ENCODE data around the gene SAMD14. TPM values are rescaled to one million over a fixed set of nuclear protein-coding genes. Genes with fewer than 3 reads are reported as not detected.
A peak's percentile ranks its signal among the peaks of the same experiment; 100 is the strongest.

The SAMD14 gene
- polyA plus RNA-seq, 2 of the 4 experiments (the other 2 are of a cell fraction): 0.12 to 0.75 TPM

GRCh38 chr17:50139950-50140885 lies 10.3 kb upstream of the SAMD14 start:
- H3K27ac ChIP-seq: no peak overlapping the region
- no peaks in the 10 kb centered on the region for H3K9me3 ChIP-seq
- H3K4me3 ChIP-seq: no peak overlapping the region
- WGBS (ENCODE audit: missing lambda C conversion rate): 58% methylated on average over 19 of the region's 19 CpGs
- ChIA-PET POLR2A (interaction anchor here (0.6 to 1.8 kb wide), 2 partner anchors 11 to 143 kb away, joined by 4 to 10 read pairs; no protein-coding TSS in a partner anchor), CTCF (interaction anchor here (0.6 to 60.2 kb wide), 17 partner anchors 8 to 256 kb away, joined by 3 to 1356 read pairs (median 10); partner anchors contain the start of genes COL1A1, PDK2, PPP1R9B and SAMD14)
- ATAC-seq (peak; percentile 66 to 89), FAIRE-seq (no peak), DNase-seq (ENCODE audit: low read depth in 1 of 2, low spot score in 1 of 2) (peak; percentile 89 to 91)
- peaks cover 18% of the 10 kb centered on the region for H3K4me1 ChIP-seq
- TF ChIP-seq CHD2 (IDR thresholded peaks at IDR 0.05; ENCODE audit: low read length, partially characterized antibody) (no peak), SMC3 (IDR thresholded peaks at IDR 0.05) (peak; percentile 70), RAD21 (conservative IDR thresholded peaks at IDR 0.05 in 1 of 2, IDR thresholded peaks at IDR 0.05 in 1 of 2) (peak; percentile 62 to 69; a peak in 4 of 5 replicates), FOSL2 (IDR thresholded peaks at IDR 0.05) (no peak), FOSL2 (CRISPR knock-in tag; IDR thresholded peaks at IDR 0.05) (peak; percentile 45; the same call in 1 of the 2 replicates), HOXA7 (CRISPR knock-in tag; IDR thresholded peaks at IDR 0.05) (no peak), JUN (IDR thresholded peaks at IDR 0.05) (peak in 1 of 2 experiments; percentile 46; a peak in 1 of 5 replicates), CTCF (IDR thresholded peaks at IDR 0.05) (peak; percentile 90), NPAS2 (CRISPR knock-in tag; IDR thresholded peaks at IDR 0.05; ENCODE audit: borderline replicate concordance) (no peak), CHD4 (IDR thresholded peaks at IDR 0.05; ENCODE audit: borderline replicate concordance) (no peak), MAZ (IDR thresholded peaks at IDR 0.05; ENCODE audit: borderline replicate concordance, low read depth, low read length) (peak; percentile 80; the same call in 1 of the 2 replicates), MAX (IDR thresholded peaks at IDR 0.05) (peak; percentile 61; the same call in 1 of the 2 replicates)
- no peak overlapping the region for H3K4me2 ChIP-seq

- FAIRE-seq: no peak
- POLR2A ChIA-PET: interaction anchor here (0.6 to 1.8 kb wide), 3 partner anchors 10 to 144 kb away, joined by 3 to 10 read pairs (median 4); no protein-coding TSS in a partner anchor
- Histone ChIP-seq H3K4me2 (no peak overlapping the region), H3K27ac (no peak overlapping the region), H3K4me3 (no peak overlapping the region), H3K4me1 (peaks cover 20% of the 10 kb centered on the region), H3K9me3 (no peaks in the 10 kb centered on the region)
- CTCF ChIA-PET: interaction anchor here (0.8 to 60.2 kb wide), 16 partner anchors 8 to 339 kb away, joined by 3 to 1356 read pairs (median 15); partner anchors contain the start of genes COL1A1, PDK2, PPP1R9B and RSAD1
- ATAC-seq: no peak
- DNase-seq (ENCODE audit: low read depth in 1 of 2, low spot score in 1 of 2): no peak
- WGBS (ENCODE audit: missing lambda C conversion rate): 87% methylated on average over 15 of the region's 15 CpGs
- TF ChIP-seq EP300 (IDR thresholded peaks at IDR 0.05) (no peak), CHD2 (IDR thresholded peaks at IDR 0.05; ENCODE audit: low read length, partially characterized antibody) (no peak), USF2 (IDR thresholded peaks at IDR 0.05) (no peak), ZSCAN20 (CRISPR knock-in tag; IDR thresholded peaks at IDR 0.05) (no peak), HOXA7 (CRISPR knock-in tag; IDR thresholded peaks at IDR 0.05) (no peak), FOXS1 (CRISPR knock-in tag; IDR thresholded peaks at IDR 0.05) (no peak), POLR2AphosphoS2 (conservative IDR thresholded peaks at IDR 0.05; ENCODE audit: low read length) (no peak), PHF8 (IDR thresholded peaks at IDR 0.05; ENCODE audit: borderline replicate concordance, low read depth) (no peak), ESRRA (IDR thresholded peaks at IDR 0.05; ENCODE audit: borderline replicate concordance, low read length) (no peak), HDAC2 (IDR thresholded peaks at IDR 0.05) (no peak), TFCP2L1 (CRISPR knock-in tag; IDR thresholded peaks at IDR 0.05) (no peak), HOXB5 (CRISPR knock-in tag; IDR thresholded peaks at IDR 0.05) (no peak), MYC (IDR thresholded peaks at IDR 0.05; ENCODE audit: borderline replicate concordance, low read length) (no peak), RFX5 (IDR thresholded peaks at IDR 0.05) (no peak), CHD4 (IDR thresholded peaks at IDR 0.05; ENCODE audit: borderline replicate concordance) (no peak), NR3C1 (IDR thresholded peaks at IDR 0.05) (no peak), CBX8 (IDR thresholded peaks at IDR 0.05) (no peak), ATOH8 (CRISPR knock-in tag; IDR thresholded peaks at IDR 0.05; ENCODE audit: low read depth) (no peak), EHMT2 (IDR thresholded peaks at IDR 0.05; ENCODE audit: low read depth) (no peak)
These were observed 9.3 kb upstream of the SAMD14 start for GRCh38 chr17:50139185-50139783.

Measured in A549 (cell line).